Measurements from ENCODE around the gene ARHGAP1.
A peak's percentile ranks its signal among the peaks of the same experiment; 100 is the strongest.

Gene ARHGAP1

GRCh38 chr11:46694072-46694471 lies 6.3 kb downstream of the ARHGAP1 start:
- no peak for DNase-seq (ENCODE audit: low spot score)

DNA sequence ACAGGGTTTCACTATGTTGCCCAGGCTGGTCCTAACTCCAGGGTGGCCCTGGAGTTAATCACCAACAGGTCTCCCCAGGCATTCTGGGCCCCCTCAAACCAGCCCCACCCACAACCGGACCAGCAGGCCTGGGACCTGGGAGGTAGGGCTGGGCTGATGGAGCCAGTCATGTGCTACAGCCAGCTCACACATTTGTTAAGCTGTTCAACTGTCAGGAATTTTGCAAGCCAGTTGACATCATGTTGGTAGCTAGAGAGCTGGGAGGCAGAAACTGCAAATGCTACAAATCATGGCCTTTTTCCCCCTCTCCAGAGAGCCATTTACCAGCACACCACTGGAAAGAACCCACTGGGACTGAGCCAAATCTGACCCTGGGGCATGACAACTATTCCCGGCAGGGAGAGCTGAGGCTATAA lies 6.8 kb downstream of the ARHGAP1 start:
- no peak for DNase-seq (ENCODE audit: low spot score)

DNA sequence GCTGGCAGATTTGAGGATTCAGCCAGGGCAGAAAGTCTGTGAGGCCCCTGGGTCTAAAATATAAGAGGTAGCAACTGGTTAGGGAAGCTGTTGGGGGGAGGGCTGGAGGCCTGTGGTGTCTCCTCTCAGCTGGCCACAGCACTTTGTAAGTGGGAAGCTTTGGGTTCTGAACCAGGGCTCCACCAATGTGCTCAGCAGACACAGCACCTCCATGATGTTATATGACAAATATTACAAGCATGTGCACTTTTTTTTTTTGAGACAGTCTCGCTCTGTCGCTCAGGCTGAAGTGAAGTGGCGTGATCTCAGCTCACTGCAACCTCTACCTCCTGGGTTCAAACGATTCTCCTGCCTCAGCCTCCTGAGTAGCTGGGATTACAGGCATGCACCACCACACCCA lies 8.0 kb downstream of the ARHGAP1 start:
- DNase-seq (ENCODE audit: low spot score): no peak

DNA sequence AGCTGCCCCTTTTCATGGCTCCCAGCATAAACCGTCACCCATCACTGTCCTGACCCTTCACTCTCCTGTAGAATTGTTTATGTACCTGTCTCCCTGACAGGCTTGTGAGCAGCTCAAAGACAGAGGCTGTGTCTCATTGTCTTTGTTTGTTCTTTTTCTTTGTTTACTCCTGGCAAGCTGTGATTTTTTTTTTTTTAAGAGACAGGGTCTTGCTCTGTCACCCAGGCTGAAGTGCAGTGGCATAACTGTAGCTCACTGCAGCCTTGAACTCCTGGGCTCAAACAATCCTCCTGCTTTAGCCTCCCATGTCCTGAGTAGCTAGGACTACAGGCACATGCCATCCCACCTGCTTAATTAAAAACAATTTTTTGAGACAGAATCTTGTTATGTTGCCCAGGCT lies 9.7 kb downstream of the ARHGAP1 start:
- no peak for DNase-seq (ENCODE audit: low spot score)

DNA sequence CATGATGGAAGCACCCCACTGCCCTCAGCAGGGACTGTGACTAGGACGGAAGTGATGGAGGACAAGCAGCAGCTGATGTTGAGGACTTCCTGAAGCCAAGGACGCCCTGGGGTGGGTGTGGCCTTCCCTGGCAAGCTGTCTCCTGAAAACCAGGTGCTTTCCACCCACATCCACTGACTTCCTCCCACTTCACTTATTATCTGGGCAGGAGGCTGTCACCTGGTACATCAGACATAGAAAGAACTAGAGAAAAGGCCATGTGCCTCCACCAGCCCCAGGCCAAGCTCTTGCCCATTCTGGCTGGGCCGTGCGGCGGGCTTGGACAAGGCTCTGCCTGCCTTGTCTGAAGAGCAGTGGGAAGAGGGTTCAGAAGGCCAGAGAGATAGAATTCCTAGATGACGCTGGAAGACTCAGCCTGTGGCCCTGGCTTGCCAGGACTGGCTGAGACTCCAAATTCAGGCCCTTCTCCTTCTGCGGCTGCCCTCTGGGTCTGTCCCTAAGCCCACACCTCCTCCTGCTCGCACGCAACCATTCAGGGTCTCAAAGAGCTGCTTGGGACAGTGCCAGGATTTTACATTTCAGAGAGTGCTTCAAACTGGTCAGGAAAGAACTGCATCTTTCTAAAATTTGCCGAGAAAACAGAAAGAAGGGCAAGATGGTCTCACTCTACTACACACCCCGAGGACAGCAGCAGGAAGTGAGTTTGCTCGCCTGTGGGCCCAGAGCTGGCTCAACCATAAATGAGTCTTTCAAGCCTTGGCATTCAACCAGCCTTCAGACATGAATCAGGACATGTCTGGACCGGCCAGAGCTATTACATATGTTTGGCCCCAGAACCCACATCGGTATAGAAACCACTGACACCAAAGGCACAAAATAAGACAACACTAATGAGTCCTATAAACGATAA lies 13.3 kb downstream of the ARHGAP1 start:
- no peak for DNase-seq (ENCODE audit: low spot score)

DNA sequence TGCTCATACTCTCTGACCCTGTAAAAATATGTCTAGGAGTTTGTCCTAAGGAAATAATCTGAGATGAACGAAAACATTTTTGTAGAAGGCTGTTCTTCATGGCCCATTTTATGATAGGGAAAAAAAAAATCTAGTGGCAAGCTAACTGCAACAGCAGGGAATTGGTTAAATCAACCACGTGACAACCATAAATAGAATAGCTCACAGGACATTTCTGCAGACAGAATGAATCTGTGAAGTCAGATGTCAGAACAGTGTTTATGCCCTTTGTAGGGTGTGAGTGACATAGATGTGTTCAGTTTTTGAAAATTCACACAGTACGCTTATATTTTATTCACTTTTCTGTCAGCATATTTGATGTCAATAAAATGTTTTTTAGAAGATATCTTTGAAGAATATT lies 16.1 kb downstream of the ARHGAP1 start:
- no peak for DNase-seq (ENCODE audit: low spot score)

DNA sequence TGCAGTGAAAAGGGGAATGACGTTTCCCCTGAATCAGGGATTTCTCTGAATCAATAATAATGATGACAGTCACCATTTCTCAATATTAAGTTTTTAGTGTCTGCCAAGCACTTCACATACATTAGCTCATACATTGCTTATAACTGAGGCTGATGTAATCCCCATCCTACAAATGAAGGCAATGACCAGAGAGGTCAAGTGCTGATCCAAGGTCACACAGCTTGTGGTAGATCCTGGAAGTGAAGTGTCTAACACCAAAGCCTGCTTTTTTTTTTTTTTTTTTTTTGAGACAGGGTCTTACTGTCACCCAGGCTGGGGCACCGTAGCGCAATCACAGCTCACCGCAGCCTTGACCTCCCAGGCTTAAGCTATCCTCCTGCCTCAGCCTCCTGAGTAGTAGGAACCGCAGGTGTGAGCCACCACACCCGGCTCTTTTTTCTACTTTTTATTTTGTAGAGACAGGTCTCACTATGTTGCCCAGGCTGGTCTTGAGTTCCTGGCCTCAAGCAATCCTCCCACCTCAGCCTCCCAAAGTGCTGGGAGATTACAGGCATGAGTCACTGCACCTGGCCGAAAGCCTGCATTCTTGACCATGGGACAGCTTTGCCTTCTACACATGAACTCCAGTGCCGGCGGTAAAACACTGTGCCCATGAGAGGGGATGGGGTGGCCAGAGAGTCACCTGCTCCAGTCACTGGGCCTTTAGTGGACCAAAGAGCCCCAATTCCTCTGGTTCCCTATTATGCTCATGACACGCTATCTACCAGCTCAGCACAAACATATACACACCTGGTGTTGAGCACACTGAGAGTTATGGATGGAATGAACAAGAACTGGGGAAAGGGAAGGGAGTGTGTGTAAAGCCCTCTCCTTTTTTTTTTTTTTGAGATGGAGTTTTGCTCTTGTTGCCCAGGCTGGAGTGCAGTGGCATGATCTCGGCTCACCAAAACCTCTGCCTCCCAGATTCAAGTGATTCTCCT lies 17.4 kb downstream of the ARHGAP1 start:
- no peak for DNase-seq (ENCODE audit: low spot score)

DNA sequence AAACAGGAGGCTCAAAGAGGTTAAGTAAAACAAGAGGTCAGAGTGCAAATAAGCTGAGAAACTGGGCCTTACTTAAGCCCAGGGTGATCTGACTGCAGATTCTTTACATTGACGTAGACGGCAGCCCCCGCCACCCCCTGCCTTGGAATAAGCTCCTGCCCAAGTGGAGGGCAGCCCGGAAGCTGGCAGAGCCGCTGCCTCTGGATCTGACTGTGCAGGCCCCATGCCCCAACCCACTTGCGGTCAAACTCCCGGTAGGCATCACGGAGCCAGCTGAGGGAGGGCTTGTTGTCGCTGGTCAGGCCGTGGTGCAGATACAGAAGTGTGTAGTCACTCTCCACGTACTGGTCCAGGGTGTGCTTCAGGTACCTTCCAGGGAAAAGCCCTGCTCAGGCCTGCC lies 18.6 kb downstream of the ARHGAP1 start:
- no peak for DNase-seq (ENCODE audit: low spot score)

DNA sequence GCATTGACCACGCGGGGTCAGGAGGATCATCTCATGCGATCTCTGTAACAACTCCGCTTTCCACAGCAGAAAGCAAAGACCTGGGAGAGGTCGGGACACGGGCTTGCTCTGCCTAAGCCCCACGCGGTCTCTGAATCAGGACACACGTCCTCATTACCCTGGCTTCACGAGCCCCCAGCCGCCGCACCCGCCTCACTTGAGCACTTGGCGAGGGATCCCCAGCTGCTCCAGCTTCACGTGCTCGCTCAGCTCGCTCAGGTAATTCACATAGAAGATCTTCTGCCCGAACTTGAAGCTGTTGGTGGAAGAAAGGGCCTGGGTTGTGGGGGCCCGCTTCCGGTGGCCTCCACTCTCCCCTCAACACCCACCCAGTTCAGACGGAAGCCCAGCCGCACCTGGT lies 19.6 kb downstream of the ARHGAP1 start:
- no peak for DNase-seq (ENCODE audit: low spot score)

DNA sequence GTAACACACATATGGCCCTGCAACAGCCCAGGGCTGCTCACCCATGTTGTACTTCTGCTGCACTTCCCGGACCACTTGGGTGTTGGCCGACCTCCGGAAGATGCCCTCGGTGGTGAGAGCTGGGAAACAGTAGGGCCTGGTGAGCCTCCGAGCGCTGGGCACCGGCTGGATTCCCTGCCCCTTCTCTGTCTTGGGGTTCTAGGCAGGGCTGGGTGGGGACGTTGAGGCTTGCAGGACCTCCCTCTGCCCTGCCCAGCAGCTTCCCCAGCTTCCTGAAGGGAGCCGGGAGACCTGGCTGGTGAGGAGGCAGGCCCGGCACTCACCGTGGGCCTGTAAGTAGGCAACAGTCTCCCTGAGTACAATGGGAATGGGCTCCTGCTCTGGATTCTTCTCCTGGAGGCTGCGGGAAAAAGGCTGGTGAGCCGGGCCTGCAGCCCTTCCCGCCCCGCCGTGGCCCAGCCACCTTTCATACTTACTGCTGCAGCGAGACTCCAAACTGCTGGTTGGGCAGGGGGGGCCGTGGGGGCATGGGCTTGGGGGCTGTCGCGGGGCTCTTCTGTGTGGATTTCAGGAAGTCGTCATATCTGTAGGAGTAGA lies 20.2 kb downstream of the ARHGAP1 start:
- no peak for DNase-seq (ENCODE audit: low spot score)

- no peak for DNase-seq (ENCODE audit: low spot score)
Observed at GRCh38 chr11:46679241-46680163, 20.9 kb downstream of the ARHGAP1 start.

DNA sequence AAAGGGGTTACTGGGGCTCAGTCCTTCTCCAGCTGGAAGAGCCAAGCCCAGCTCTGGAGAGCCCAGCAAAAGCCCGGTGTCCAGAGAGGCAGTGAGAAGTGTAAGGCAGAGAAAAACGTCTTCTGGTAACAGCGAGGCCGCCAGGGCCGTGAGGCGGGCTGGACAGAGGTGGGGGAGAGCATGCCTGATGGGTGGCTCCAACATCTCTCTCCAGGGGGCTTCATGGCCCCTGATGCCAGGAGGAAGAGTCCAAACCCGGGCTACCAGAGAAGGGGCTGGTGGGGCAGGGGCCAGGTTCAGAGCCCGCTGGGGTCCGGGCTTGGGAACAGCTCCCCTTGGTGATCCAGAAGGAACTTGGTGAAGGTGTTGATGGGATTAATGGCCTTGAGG lies 21.7 kb downstream of the ARHGAP1 start:
- DNase-seq (ENCODE audit: low spot score): no peak

GRCh38 chr11:46677991-46678740 lies 22.3 kb downstream of the ARHGAP1 start:
- no peak for DNase-seq (ENCODE audit: low spot score)

DNA sequence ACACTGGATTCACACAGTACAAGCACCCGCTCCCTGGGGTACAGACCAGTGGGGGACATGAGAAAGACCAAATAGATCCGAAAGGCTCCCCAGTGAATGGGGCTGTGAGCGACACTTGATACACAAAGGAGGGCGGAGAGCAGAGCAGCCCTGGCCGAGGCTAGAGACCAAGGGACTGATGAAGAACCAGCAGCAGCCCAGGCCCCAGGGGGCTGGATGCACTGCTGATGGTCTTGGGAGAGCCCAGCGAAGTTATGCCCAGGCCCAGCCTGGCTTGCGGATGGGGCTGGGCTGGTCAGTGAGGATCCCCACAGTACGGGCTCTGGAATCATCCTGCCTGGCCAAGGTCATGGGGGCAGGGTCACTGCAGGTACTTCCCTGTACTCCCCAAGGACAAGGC lies 23.2 kb downstream of the ARHGAP1 start:
- DNase-seq (ENCODE audit: low spot score): no peak

GRCh38 chr11:46676436-46677158 lies 23.8 kb downstream of the ARHGAP1 start:
- no peak for DNase-seq (ENCODE audit: low spot score)

DNA sequence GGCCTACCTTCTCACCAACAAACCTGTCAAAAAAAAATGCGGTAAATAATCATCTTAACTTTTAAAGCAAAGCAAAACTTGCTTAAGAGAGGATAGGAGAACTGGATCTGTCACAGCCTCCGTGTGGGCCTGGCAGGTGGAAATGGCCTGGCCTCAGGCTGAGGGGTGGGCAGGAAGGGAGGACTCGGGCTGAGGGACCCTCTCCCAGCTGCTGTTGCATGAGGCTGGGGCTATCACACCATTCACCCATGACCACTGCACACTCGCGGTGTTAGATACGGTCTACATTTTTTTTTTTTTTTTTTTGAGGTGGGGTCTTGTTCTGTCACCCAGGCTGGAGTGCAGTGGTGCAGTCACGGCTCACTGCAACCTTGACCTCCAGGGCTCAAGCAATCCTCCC lies 24.5 kb downstream of the ARHGAP1 start:
- DNase-seq (ENCODE audit: low spot score): no peak

DNA sequence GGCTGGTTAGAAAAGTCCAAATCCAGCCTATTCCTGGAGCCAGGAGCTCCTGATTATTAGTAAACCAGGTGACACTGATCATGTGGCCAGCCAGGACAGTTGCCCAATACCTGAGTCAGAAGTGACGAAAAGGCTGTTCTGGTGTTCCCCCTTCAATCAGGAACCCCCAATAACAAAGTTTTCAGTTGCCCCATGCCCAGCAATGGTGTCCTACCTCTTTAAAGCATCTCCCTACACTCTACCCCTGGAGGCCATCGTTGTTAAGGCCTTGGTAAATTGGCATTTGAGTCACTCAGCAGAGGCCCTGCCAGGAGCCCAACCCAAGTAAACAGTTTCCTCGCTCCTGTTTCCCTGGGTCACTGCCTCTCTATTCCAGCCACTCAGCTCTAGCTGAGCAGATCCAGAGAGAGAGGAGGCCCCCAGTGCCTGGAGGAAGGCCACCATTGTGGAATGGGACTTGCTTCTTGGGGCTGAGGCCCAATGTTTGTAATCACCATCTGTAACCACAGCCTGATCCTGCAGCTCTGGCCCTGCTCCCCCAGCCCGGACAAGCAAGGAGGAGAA lies 25.0 kb downstream of the ARHGAP1 start:
- peak; percentile 70 for DNase-seq (ENCODE audit: low spot score)

DNA sequence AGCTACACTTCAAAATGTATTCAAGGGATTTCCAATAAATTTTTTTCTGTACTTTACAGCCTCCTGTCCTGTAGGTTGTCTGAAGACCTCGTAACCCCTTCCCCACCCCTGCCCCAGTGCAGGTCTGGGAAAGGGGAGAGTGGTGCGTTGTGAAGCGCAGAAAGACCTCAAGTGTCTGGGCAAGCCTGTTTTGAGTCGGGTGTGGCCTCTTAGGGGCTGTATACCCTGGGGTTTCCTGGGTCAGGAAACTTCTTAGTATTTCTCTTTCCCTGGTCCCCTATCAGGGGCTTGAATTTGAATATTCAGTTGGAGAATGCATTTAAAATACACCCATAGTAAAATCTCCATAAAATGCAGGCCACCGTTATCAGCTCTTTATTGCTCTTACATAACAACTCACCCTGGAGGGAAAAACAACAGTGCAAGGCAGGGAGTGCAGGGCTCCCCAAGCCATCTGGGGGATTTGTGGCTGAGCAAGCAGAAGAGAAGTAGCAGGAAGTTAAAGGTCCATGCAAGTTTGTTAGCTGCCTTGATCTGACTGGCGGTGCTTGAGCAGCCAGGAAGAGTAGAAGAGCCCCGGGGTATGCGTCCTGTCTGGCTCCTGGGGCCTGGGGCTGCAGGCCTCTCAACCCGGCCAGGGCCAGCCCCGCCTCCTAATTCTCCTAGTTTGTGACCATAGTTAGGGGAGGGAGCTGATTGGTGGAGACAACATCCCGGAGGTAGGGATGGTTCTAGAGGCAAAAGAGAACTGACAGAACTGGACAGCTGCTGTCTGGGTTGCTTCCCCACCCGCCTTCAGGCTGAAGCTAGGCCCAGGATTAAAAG lies 25.7 kb downstream of the ARHGAP1 start:
- no peak for DNase-seq (ENCODE audit: low spot score)

Measured in globus pallidus (tissue), 1 donor.